ENCODE measurements around the gene RNF213.
A peak's percentile ranks its signal among the peaks of the same experiment; 100 is the strongest.
"Not testable (repeated sequence)": the region's sequence is repeated elsewhere in the genome, so short reads cannot be mapped to it uniquely, and the experiment has no call there.

RNF213 gene

DNA sequence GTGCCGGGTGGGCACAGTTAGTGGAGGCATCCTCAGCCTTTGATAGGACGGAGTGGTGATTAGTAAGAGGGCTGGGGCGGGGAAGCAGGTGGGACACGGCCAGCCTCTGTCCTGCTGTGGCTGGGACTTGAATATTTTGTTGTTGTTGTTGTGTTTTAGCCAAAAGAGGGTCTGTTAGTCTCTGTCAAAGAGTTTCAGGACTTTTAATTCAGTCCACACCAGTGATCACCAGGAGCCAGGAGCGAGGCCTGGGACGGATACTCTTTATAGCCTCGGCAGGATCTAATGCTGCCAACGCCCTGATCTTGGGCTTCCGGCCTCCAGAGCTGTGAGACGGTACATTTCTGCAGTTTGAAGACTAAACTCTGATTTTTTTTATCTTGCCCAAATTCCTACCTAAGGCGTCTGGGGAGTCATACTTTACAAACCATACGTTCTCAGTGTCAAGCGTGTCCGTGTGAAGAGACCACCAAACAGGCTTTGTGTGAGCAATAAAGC is 2.9 kb upstream of the RNF213 start:
- no peaks in the 10 kb centered on the region for H3K36me3 ChIP-seq (replicated peaks; ENCODE audit: low read depth, low read length)
- no peaks in the 10 kb centered on the region for H3K27me3 ChIP-seq (ENCODE audit: low read depth, low read length)
- TF ChIP-seq, protein P1, sequence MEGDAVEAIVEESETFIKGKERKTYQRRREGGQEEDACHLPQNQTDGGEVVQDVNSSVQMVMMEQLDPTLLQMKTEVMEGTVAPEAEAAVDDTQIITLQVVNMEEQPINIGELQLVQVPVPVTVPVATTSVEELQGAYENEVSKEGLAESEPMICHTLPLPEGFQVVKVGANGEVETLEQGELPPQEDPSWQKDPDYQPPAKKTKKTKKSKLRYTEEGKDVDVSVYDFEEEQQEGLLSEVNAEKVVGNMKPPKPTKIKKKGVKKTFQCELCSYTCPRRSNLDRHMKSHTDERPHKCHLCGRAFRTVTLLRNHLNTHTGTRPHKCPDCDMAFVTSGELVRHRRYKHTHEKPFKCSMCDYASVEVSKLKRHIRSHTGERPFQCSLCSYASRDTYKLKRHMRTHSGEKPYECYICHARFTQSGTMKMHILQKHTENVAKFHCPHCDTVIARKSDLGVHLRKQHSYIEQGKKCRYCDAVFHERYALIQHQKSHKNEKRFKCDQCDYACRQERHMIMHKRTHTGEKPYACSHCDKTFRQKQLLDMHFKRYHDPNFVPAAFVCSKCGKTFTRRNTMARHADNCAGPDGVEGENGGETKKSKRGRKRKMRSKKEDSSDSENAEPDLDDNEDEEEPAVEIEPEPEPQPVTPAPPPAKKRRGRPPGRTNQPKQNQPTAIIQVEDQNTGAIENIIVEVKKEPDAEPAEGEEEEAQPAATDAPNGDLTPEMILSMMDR (IDR thresholded peaks at IDR 0.05; ENCODE audit: low read depth, low read length) = no peak
- no peak for TF ChIP-seq EZH2phosphoT487 (IDR thresholded peaks at IDR 0.05; ENCODE audit: low read depth)
- peaks cover 83% of the 10 kb centered on the region for H3K4me1 ChIP-seq (ENCODE audit: low read length)
- H3K9me3 ChIP-seq (ENCODE audit: insufficient read depth, low read length) = no peaks in the 10 kb centered on the region
- H3K27ac ChIP-seq (ENCODE audit: low read length) = peak overlapping the region; percentile 100
- peaks cover 21% of the 10 kb centered on the region for H3K79me2 ChIP-seq (ENCODE audit: low read length)
- no peak overlapping the region; the same call in 1 of the 2 replicates for H2AFZ ChIP-seq (ENCODE audit: low read depth, low read length)
- H3K9ac ChIP-seq (ENCODE audit: low read length) = peak overlapping the region; percentile 85
- no peaks in the 10 kb centered on the region for H4K20me1 ChIP-seq (ENCODE audit: insufficient read depth, low read length)
- peak overlapping the region; percentile 86 for H3K4me2 ChIP-seq (ENCODE audit: low read length)
- H3K4me3 ChIP-seq (ENCODE audit: low read length) = peak overlapping the region; percentile 17; the same call in 1 of the 2 replicates

DNA sequence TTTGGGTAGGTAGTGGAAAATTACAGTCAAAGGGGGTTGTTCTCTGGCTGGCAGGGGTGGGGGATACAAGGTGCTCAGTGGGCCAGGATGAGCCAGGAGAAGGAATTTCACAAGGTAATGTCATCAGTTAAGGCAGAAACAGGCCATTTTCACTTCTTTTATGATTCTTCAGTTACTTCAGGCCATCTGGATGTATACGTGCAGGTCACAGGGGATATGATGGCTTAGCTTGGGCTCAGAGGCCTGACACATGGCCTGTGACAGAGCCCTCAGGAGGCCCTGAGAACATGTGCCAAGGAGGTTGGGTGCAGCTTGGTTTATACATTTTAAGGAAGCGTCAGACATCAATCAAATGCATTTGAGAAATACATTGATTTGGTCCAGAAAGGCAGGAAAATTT is 2.4 kb upstream of the RNF213 start:
- Histone ChIP-seq H3K4me1 (ENCODE audit: low read length) (peaks cover 82% of the 10 kb centered on the region), H3K4me2 (ENCODE audit: low read length) (peak overlapping the region; percentile 86), H3K4me3 (ENCODE audit: low read length) (0 out of 2 replicates have a peak overlapping the region, but pooled peaks have one; percentile 5), H3K79me2 (ENCODE audit: low read length) (peaks cover 26% of the 10 kb centered on the region), H3K9ac (ENCODE audit: low read length) (peak overlapping the region; percentile 85), H3K27ac (ENCODE audit: low read length) (peak overlapping the region; percentile 100)
- not testable (repeated sequence) for H3K36me3 ChIP-seq (replicated peaks; ENCODE audit: low read depth, low read length); H3K27me3 ChIP-seq (ENCODE audit: low read depth, low read length); H3K9me3 ChIP-seq (ENCODE audit: insufficient read depth, low read length); H4K20me1 ChIP-seq (ENCODE audit: insufficient read depth, low read length); H2AFZ ChIP-seq (ENCODE audit: low read depth, low read length)

DNA sequence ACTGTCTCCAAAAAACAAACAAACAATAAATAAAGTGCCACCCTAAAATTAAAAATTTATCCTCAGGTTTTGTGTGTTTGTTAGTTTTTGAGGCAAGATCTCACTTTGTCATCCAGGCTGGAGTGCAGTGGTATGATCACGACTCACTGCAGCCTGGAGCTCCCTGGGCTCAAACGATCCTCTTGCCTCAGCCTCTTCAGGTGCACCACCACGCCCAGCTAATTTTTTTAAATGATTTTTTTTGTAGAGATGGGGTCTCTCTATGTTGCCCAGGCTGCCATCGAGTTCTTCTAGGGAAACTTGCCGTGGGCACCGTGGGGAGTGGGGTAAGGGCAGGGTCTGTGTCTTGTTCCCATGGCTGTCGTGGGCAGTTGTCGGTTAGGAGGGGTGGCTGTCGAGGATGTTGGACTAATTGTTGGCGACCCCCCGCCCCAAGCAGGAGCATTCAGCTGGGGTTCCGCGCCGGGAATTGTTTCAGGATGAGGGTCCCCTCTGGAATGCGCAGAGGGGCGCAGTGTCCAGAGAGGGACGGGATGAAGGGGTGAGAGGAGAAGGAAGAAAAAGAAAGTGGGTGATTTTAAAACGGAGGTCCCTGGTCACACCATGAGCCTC is 1.1 kb upstream of the RNF213 start:
- H3K27ac ChIP-seq (ENCODE audit: low read length) = peak overlapping the region; percentile 100

DNA sequence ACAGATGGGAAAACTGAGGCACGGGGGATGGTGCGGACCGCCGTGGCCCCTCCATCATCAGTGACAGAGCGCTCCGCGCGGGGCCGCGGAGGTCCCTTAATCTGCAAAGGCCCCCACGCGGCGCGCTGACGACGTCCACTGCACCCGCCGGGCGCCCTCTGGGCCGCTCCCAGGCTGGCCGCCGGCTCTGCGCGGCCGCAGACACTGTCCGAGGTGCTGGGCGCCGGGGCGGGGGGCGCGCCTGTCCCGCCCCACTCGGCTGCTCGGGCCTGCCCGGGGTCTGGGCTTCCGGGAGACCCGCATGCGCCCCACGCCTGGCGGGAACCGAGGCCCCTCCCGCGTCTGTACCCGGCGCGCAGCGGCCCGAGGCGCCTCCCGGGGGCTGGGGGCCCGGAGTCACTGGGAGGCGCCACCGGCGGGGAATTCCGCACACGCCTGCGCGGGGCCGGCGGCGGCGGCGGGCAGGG is 550 bp upstream of the RNF213 start:
- peaks cover 71% of the 10 kb centered on the region for H3K4me1 ChIP-seq (ENCODE audit: low read length)
- TF ChIP-seq EZH2phosphoT487 (IDR thresholded peaks at IDR 0.05; ENCODE audit: low read depth) = no peak
- TF ChIP-seq, protein P1 (IDR thresholded peaks at IDR 0.05; ENCODE audit: low read depth, low read length) = no peak
- H2AFZ ChIP-seq (ENCODE audit: low read depth, low read length) = no peak overlapping the region
- peaks cover 15% of the 10 kb centered on the region for H3K36me3 ChIP-seq (replicated peaks; ENCODE audit: low read depth, low read length)
- H3K9me3 ChIP-seq (ENCODE audit: insufficient read depth, low read length) = no peaks in the 10 kb centered on the region
- peak overlapping the region; percentile 85 for H3K9ac ChIP-seq (ENCODE audit: low read length)
- peaks cover 44% of the 10 kb centered on the region for H3K79me2 ChIP-seq (ENCODE audit: low read length)
- no peaks in the 10 kb centered on the region for H3K27me3 ChIP-seq (ENCODE audit: low read depth, low read length)
- peaks cover 10% of the 10 kb centered on the region for H4K20me1 ChIP-seq (ENCODE audit: insufficient read depth, low read length)
- peak overlapping the region; percentile 100 for H3K27ac ChIP-seq (ENCODE audit: low read length)
- H3K4me2 ChIP-seq (ENCODE audit: low read length) = peak overlapping the region; percentile 86
- H3K4me3 ChIP-seq (ENCODE audit: low read length) = peak overlapping the region; percentile 73

More for the DNA sequence above, 1.1 kb upstream of the RNF213 start:
- H3K9me3 ChIP-seq (ENCODE audit: insufficient read depth, low read length) = no peaks in the 10 kb centered on the region
- peak overlapping the region; percentile 86 for H3K4me2 ChIP-seq (ENCODE audit: low read length)
- TF ChIP-seq, protein P1 (IDR thresholded peaks at IDR 0.05; ENCODE audit: low read depth, low read length) = no peak
- no peak for TF ChIP-seq EZH2phosphoT487 (IDR thresholded peaks at IDR 0.05; ENCODE audit: low read depth)
- H4K20me1 ChIP-seq (ENCODE audit: insufficient read depth, low read length) = peaks cover 5% of the 10 kb centered on the region
- H3K4me1 ChIP-seq (ENCODE audit: low read length) = peaks cover 71% of the 10 kb centered on the region
- H3K9ac ChIP-seq (ENCODE audit: low read length) = peak overlapping the region; percentile 85
- H3K4me3 ChIP-seq (ENCODE audit: low read length) = peak overlapping the region; percentile 73
- H2AFZ ChIP-seq (ENCODE audit: low read depth, low read length) = no peak overlapping the region
- peaks cover 11% of the 10 kb centered on the region for H3K36me3 ChIP-seq (replicated peaks; ENCODE audit: low read depth, low read length)
- no peaks in the 10 kb centered on the region for H3K27me3 ChIP-seq (ENCODE audit: low read depth, low read length)
- peaks cover 38% of the 10 kb centered on the region for H3K79me2 ChIP-seq (ENCODE audit: low read length)

All from OCI-LY3 (cell line).